HG03097 (cell line): ENCODE measurements around the gene ZNF438.
A peak's percentile ranks its signal among the peaks of the same experiment; 100 is the strongest.
"Not testable (repeated sequence)": the region's sequence is repeated elsewhere in the genome, so short reads cannot be mapped to it uniquely, and the experiment has no call there.

ENCODE experiments used
- ATAC-seq: cut with Tn5 transposase; IDR thresholded peaks from one replicate; pipeline ENCODE4 v1.9.1; 2021; ENCODE audit not compliant: unreplicated experiment, low FRiP score

ZNF438 gene

GRCh38 chr10:30963992-30964930 is 67.4 kb downstream of the ZNF438 start:
- no peak for ATAC-seq

GRCh38 chr10:30962522-30962921 is 69.1 kb downstream of the ZNF438 start:
- ATAC-seq = no peak

- no peak for ATAC-seq
These were observed 71.8 kb downstream of the ZNF438 start for GRCh38 chr10:30959836-30960210.

GRCh38 chr10:30949218-30949617 is 82.4 kb downstream of the ZNF438 start:
- not testable (repeated sequence) for ATAC-seq

- no peak for ATAC-seq
These were observed 87.7 kb downstream of the ZNF438 start for GRCh38 chr10:30944005-30944404.

GRCh38 chr10:30943451-30943850 is 88.2 kb downstream of the ZNF438 start:
- ATAC-seq = no peak

- ATAC-seq = no peak
These were observed 91.4 kb downstream of the ZNF438 start for GRCh38 chr10:30940256-30940655.

GRCh38 chr10:30939643-30940251 is 91.9 kb downstream of the ZNF438 start:
- no peak for ATAC-seq

- no peak for ATAC-seq
These were observed 96.6 kb downstream of the ZNF438 start for GRCh38 chr10:30935078-30935477.

GRCh38 chr10:30931094-30931493 is 100.6 kb downstream of the ZNF438 start:
- ATAC-seq = no peak

GRCh38 chr10:30929901-30930520 is 101.7 kb downstream of the ZNF438 start:
- ATAC-seq = no peak

- ATAC-seq = not testable (repeated sequence)
These were observed 102.3 kb downstream of the ZNF438 start for GRCh38 chr10:30929311-30929729.

- ATAC-seq = peak; percentile 77
These were observed 102.9 kb downstream of the ZNF438 start for GRCh38 chr10:30928742-30929141.

GRCh38 chr10:30918651-30919050 is 113.0 kb downstream of the ZNF438 start:
- ATAC-seq = no peak

- ATAC-seq = no peak
These were observed 113.9 kb downstream of the ZNF438 start for GRCh38 chr10:30917789-30918188.

- no peak for ATAC-seq
These were observed 114.6 kb downstream of the ZNF438 start for GRCh38 chr10:30917067-30917466.

GRCh38 chr10:30915146-30915545 is 116.5 kb downstream of the ZNF438 start:
- ATAC-seq = no peak

GRCh38 chr10:30911303-30911863 is 120.3 kb downstream of the ZNF438 start:
- no peak for ATAC-seq

GRCh38 chr10:30903397-30904138 is 128.1 kb downstream of the ZNF438 start:
- ATAC-seq = no peak

- no peak for ATAC-seq
These were observed 128.9 kb downstream of the ZNF438 start for GRCh38 chr10:30902621-30903396.
